HG03039 (cell line): ENCODE measurements around the gene FAM222A.

Experiments used
- ATAC-seq: cut with Tn5 transposase; IDR thresholded peaks from one replicate; pipeline ENCODE4 v1.9.1; 2021; ENCODE audit warnings: mild to moderate bottlenecking, moderate library complexity; ENCODE audit not compliant: unreplicated experiment

FAM222A gene

GRCh38 chr12:109758426-109759420 is 45.1 kb downstream of the FAM222A start:
- no peak for ATAC-seq

GRCh38 chr12:109759595-109759994 is 46.0 kb downstream of the FAM222A start:
- ATAC-seq: no peak

GRCh38 chr12:109760031-109760929 is 46.7 kb downstream of the FAM222A start:
- no peak for ATAC-seq

GRCh38 chr12:109760930-109761921 is 47.6 kb downstream of the FAM222A start:
- ATAC-seq: no peak

GRCh38 chr12:109762071-109762672 is 48.5 kb downstream of the FAM222A start:
- no peak for ATAC-seq

- ATAC-seq: no peak
Measured at GRCh38 chr12:109762673-109763191, 49.1 kb downstream of the FAM222A start.

GRCh38 chr12:109763201-109763841 is 49.7 kb downstream of the FAM222A start:
- no peak for ATAC-seq

GRCh38 chr12:109764123-109764522 is 50.5 kb downstream of the FAM222A start:
- ATAC-seq: no peak

GRCh38 chr12:109764776-109765445 is 51.3 kb downstream of the FAM222A start:
- no peak for ATAC-seq

GRCh38 chr12:109765446-109765810 is 51.8 kb downstream of the FAM222A start:
- no peak for ATAC-seq

- no peak for ATAC-seq
Measured at GRCh38 chr12:109766251-109766778, 52.7 kb downstream of the FAM222A start.

GRCh38 chr12:109767456-109767855 is 53.8 kb downstream of the FAM222A start:
- no peak for ATAC-seq

GRCh38 chr12:109767991-109768900 is 54.6 kb downstream of the FAM222A start:
- ATAC-seq: no peak

GRCh38 chr12:109768901-109769670 is 55.5 kb downstream of the FAM222A start:
- no peak for ATAC-seq

GRCh38 chr12:109770104-109770860 is 56.7 kb downstream of the FAM222A start:
- no peak for ATAC-seq
